NT2/D1 (cell line): Measurements from ENCODE around the gene SBF2.

Experiments used
- SUZ12 ChIP-seq: IDR thresholded peaks from 2 replicates; pipeline ENCODE4 v1.6.1; 2011; ENCODE audit not compliant: insufficient read length, insufficient read depth; ENCODE audit errors: extremely low read depth
- YY1 ChIP-seq: IDR thresholded peaks from 2 replicates; pipeline ENCODE4 v1.6.1; 2011; ENCODE audit not compliant: insufficient read length, insufficient read depth
- ZNF274 ChIP-seq: IDR thresholded peaks from 2 replicates; pipeline ENCODE4 v1.6.1; 2011; ENCODE audit warnings: mild to moderate bottlenecking, low read depth, low read length

DNA sequence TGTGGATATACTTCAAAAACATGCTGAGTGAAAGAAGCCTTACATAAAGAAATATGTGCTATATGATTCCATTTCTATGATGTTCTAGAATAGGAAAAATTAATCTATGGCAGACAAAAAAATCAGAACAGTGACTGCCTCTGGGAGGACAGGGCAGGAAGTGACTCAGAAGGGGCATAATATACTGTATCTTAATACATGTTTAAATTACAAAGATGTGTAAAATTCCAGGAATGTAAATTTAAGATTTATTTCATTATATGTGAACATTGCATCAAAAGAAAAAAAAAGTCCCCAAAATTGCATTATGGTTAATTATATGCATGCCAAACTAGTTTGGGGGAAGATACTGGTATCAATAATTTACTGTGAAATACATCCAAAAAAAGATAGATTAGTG, 32.2 kb downstream of the SBF2 start:
- TF ChIP-seq YY1 (no peak), ZNF274 (no peak), SUZ12 (no peak)
